Endodermal cell (in vitro differentiated cells): ENCODE data around the gene PCDHGB2. TPM values are rescaled to one million over a fixed set of nuclear protein-coding genes. Genes with fewer than 3 reads are reported as not detected.
"Not testable (repeated sequence)": the region's sequence is repeated elsewhere in the genome, so short reads cannot be mapped to it uniquely, and the experiment has no call there.

Experiments
- DNase-seq: peaks from one replicate; pipeline ENCODE4 v3.0.0-alpha.2; 2017
- H3K27ac ChIP-seq: 2 replicates; pipeline ENCODE4 v1.5.1; 2013; ENCODE audit warnings: mild to moderate bottlenecking, low read depth, low read length, moderate library complexity
- H3K27me3 ChIP-seq: 2 replicates; pipeline ENCODE4 v1.6.1; 2013; ENCODE audit warnings: mild to moderate bottlenecking, low read length, moderate library complexity; ENCODE audit not compliant: insufficient read depth, control insufficient read depth, poor library complexity, severe bottlenecking
- H3K36me3 ChIP-seq: 2 replicates; pipeline ENCODE4 v1.7.0; 2013; ENCODE audit warnings: mild to moderate bottlenecking, low read length, moderate library complexity; ENCODE audit not compliant: control insufficient read depth, insufficient read depth
- H3K4me1 ChIP-seq: one replicate; pipeline ENCODE4 v1.7.0; 2013; ENCODE audit warnings: low read length; ENCODE audit not compliant: control insufficient read depth, insufficient read depth
- H3K4me3 ChIP-seq: 2 replicates; pipeline ENCODE4 v1.5.1; 2013; ENCODE audit warnings: mild to moderate bottlenecking, low read length, moderate library complexity
- H3K9ac ChIP-seq: 2 replicates; pipeline ENCODE4 v1.6.1; 2013; ENCODE audit warnings: mild to moderate bottlenecking, low read length, moderate library complexity; ENCODE audit not compliant: poor library complexity, severe bottlenecking; ENCODE audit errors: extremely low read depth
- H3K9me3 ChIP-seq: 2 replicates; pipeline ENCODE4 v1.6.1; 2013; ENCODE audit warnings: mild to moderate bottlenecking, low read length, moderate library complexity; ENCODE audit not compliant: control insufficient read depth
- H3K27ac Mint-ChIP-seq: 2 replicates; pipeline ENCODE4 v1.8.0; 2020; ENCODE audit warnings: mixed read lengths
- H3K27me3 Mint-ChIP-seq: 2 replicates; pipeline ENCODE4 v1.8.0; 2021; ENCODE audit warnings: mild to moderate bottlenecking, mixed read lengths; ENCODE audit not compliant: insufficient read depth
- H3K36me3 Mint-ChIP-seq: 2 replicates; pipeline ENCODE4 v1.8.0; 2020; ENCODE audit warnings: low read depth, mixed read lengths
- H3K4me1 Mint-ChIP-seq: 2 replicates; pipeline ENCODE4 v1.8.0; 2020; ENCODE audit warnings: mixed read lengths
- H3K4me3 Mint-ChIP-seq: 2 replicates; pipeline ENCODE4 v1.8.0; 2020; ENCODE audit warnings: mild to moderate bottlenecking, moderate library complexity, mixed read lengths
- H3K9me3 Mint-ChIP-seq: 2 replicates; pipeline ENCODE4 v1.8.0; 2020; ENCODE audit warnings: mild to moderate bottlenecking, mixed read lengths
- WGBS, 2 experiments: methylation state at CpG; one replicate each; pipeline versions ENCODE4 v1.1.5 to v1.1.7; 2013; ENCODE audit warnings: missing lambda C conversion rate in 2 of 2, mixed read lengths in 1 of 2; ENCODE audit not compliant: insufficient coverage in 1 of 2, insufficient read length in 1 of 2; 5-methylcytosine and 5-hydroxymethylcytosine counted together
- total RNA-seq, 2 donors: library from RNA; stranded (reverse); fragmentation: NEBNext Ultra II Directional in 1 of 2; extraction: Animal tissue kit (Norgen Biotek cat#: 25700) in 1 of 2; gene quantifications; 2 replicates in 1 of 2; 3 replicates in 1 of 2; pipeline ENCODE4 v1.2.1, GENCODE V29; 2021
- TF ChIP-seq, protein P1 (sequence below): fragments of 200-600 bp; sonication (generic); conservative IDR thresholded peaks from 2 replicates; pipeline ENCODE4 v1.5.0; 2021; ENCODE audit warnings: antibody characterized with exemption, mild to moderate bottlenecking

Gene PCDHGB2
- total RNA-seq, 2 donors from 2014 or later = 1.6 to 5.2 TPM

DNA sequence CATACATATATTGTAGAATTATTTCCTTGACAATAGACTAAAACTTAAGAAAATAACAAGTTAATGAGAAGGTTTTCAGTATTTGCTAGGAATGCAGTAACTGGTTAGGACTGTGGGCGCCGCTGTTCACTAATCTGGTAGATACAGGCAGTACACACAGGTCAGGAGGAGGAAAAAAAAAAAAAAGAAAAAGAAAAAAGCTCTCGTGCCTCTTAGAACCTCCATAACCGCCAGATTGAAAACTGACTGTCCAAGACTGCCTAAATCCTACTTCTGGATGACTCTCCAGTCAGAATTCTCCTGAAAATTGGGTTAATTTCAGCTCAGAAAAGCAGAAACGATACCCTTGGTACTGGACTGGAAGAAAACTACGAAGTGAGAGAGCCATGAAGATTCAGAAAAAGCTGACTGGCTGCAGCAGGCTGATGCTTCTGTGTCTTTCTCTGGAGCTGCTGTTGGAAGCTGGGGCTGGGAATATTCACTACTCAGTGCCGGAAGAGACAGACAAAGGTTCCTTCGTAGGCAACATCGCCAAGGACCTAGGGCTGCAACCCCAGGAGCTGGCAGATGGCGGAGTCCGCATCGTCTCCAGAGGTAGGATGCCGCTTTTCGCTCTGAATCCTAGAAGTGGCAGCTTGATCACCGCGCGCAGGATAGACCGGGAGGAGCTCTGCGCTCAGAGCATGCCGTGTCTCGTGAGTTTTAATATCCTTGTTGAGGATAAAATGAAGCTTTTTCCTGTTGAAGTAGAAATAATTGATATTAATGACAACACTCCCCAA, 29.3 kb upstream of the PCDHGB2 start, which contains the start of gene PCDHGA1:
TSS of gene PCDHGA1 (plus strand) at position 216 of the 782 bp plus-strand sequence.
- H3K4me3 Mint-ChIP-seq = peak within 1 kb of the TSS; percentile 45
- DNase-seq = peak; percentile 69
- H3K9me3 Mint-ChIP-seq = peaks cover 42% of the 10 kb centered on the region
- 87 to 90% methylated on average over 19 to 21 of the region's 21 CpGs for WGBS, 2 experiments
- Histone ChIP-seq H3K36me3 (no peaks in the 10 kb centered on the region), H3K27ac (no peak within 1 kb of the TSS), H3K27me3 (no peaks in the 10 kb centered on the region), H3K4me3 (no peak within 1 kb of the TSS), H3K4me1 (no peaks in the 10 kb centered on the region), H3K9me3 (no peaks in the 10 kb centered on the region), H3K9ac (no peak within 1 kb of the TSS)
- H3K4me1 Mint-ChIP-seq = no peaks in the 10 kb centered on the region
- no peak within 1 kb of the TSS for H3K27ac Mint-ChIP-seq
- H3K36me3 Mint-ChIP-seq = peaks cover 14% of the 10 kb centered on the region
- TF ChIP-seq, protein P1, sequence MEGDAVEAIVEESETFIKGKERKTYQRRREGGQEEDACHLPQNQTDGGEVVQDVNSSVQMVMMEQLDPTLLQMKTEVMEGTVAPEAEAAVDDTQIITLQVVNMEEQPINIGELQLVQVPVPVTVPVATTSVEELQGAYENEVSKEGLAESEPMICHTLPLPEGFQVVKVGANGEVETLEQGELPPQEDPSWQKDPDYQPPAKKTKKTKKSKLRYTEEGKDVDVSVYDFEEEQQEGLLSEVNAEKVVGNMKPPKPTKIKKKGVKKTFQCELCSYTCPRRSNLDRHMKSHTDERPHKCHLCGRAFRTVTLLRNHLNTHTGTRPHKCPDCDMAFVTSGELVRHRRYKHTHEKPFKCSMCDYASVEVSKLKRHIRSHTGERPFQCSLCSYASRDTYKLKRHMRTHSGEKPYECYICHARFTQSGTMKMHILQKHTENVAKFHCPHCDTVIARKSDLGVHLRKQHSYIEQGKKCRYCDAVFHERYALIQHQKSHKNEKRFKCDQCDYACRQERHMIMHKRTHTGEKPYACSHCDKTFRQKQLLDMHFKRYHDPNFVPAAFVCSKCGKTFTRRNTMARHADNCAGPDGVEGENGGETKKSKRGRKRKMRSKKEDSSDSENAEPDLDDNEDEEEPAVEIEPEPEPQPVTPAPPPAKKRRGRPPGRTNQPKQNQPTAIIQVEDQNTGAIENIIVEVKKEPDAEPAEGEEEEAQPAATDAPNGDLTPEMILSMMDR = peak; percentile 75
- peaks cover 13% of the 10 kb centered on the region for H3K27me3 Mint-ChIP-seq

DNA sequence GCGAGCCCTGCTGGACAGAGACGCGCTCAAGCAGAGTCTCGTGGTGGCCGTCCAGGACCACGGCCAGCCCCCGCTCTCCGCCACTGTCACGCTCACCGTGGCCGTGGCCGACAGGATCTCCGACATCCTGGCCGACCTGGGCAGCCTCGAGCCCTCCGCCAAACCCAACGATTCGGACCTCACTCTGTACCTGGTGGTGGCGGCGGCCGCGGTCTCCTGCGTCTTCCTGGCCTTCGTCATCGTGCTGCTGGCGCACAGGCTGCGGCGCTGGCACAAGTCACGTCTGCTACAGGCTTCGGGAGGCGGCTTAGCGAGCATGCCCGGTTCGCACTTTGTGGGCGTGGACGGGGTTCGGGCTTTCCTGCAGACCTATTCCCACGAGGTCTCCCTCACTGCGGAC, 27.2 kb upstream of the PCDHGB2 start:
- H3K9ac ChIP-seq, H3K9me3 ChIP-seq, H3K27me3 ChIP-seq, H3K27ac Mint-ChIP-seq, H3K4me1 ChIP-seq, H3K4me3 ChIP-seq, H3K27ac ChIP-seq, H3K36me3 ChIP-seq, DNase-seq, H3K4me3 Mint-ChIP-seq, H3K4me1 Mint-ChIP-seq: not testable (repeated sequence)
- H3K27me3 Mint-ChIP-seq = peaks cover 13% of the 10 kb centered on the region
- peaks cover 31% of the 10 kb centered on the region for H3K9me3 Mint-ChIP-seq
- H3K36me3 Mint-ChIP-seq = peaks cover 13% of the 10 kb centered on the region
- WGBS, 2 experiments = 91 to 97% methylated on average over 18 to 39 of the region's 39 CpGs

DNA sequence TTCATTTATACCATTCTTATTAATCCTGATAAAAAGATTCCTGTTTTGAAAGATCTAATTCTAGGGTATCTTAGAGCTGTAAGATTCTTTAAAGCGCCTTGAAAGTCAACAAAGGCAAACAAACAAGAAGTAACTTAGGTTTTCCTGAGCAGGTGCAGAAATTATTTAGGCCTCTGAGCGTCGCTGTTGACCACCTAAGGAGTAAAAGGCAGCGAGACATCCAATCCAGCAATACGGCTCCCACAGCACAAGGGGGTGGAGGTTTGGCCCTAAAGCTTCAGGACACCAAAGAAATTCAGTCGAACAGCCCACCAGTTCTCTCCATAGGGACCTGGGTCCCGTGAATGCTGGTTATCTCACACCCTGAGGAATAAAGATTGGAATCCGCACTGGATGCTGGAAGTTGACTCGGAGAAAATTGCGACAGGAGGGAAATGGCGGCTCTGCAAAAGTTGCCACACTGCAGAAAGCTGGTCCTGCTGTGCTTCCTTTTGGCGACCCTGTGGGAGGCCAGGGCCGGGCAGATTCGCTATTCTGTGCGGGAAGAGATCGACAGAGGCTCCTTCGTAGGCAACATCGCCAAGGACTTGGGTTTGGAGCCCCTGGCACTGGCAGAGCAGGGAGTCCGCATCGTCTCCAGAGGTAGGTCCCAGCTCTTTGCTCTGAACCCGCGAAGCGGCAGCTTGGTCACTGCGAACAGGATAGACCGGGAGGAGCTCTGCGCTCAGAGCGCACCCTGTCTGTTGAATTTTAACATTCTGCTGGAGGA, 21.1 kb upstream of the PCDHGB2 start, which contains the start of gene PCDHGA2:
TSS of gene PCDHGA2 (plus strand) at position 223 of the 769 bp plus-strand sequence.
- Mint-ChIP-seq H3K36me3 (peaks cover 8% of the 10 kb centered on the region), H3K4me1 (no peaks in the 10 kb centered on the region), H3K9me3 (peaks cover 47% of the 10 kb centered on the region), H3K4me3 (peak within 1 kb of the TSS; percentile 46), H3K27ac (peak within 1 kb of the TSS; percentile 55), H3K27me3 (peaks cover 19% of the 10 kb centered on the region)
- TF ChIP-seq, protein P1 = peak; percentile 78
- 78 to 88% methylated on average over 19 to 27 of the region's 27 CpGs for WGBS, 2 experiments
- Histone ChIP-seq H3K4me1 (no peaks in the 10 kb centered on the region), H3K36me3 (no peaks in the 10 kb centered on the region), H3K27me3 (no peaks in the 10 kb centered on the region), H3K27ac (no peak within 1 kb of the TSS), H3K9ac (no peak within 1 kb of the TSS), H3K4me3 (no peak within 1 kb of the TSS), H3K9me3 (peaks cover under 1% of the 10 kb centered on the region)
- peak; percentile 75 for DNase-seq

DNA sequence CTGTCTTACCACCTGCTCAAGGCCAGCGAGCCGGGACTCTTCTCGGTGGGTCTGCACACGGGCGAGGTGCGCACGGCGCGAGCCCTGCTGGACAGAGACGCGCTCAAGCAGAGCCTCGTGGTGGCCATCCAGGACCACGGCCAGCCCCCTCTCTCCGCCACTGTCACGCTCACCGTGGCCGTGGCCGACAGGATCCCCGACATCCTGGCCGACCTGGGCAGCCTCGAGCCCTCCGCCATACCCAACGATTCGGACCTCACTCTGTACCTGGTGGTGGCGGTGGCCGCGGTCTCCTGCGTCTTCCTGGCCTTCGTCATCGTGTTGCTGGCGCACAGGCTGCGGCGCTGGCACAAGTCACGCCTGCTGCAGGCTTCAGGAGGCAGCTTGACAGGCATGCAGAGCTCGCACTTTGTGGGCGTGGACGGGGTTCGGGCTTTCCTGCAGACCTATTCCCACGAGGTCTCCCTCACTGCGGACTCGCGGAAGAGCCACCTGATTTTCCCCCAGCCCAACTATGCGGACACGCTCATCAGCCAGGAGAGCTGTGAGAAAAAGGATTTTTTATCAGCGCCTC, 18.9 kb upstream of the PCDHGB2 start:
- H3K27me3 Mint-ChIP-seq = peaks cover 22% of the 10 kb centered on the region
- H3K9me3 ChIP-seq = peaks cover 19% of the 10 kb centered on the region
- not testable (repeated sequence) for H3K27ac ChIP-seq, H3K27me3 ChIP-seq, DNase-seq, H3K4me3 ChIP-seq, H3K4me3 Mint-ChIP-seq, H3K27ac Mint-ChIP-seq, H3K4me1 Mint-ChIP-seq, H3K9ac ChIP-seq, H3K36me3 ChIP-seq, H3K4me1 ChIP-seq
- peaks cover 64% of the 10 kb centered on the region for H3K9me3 Mint-ChIP-seq
- WGBS, 2 experiments = 94 to 97% methylated on average over 20 to 43 of the region's 45 CpGs
- H3K36me3 Mint-ChIP-seq = peaks cover 14% of the 10 kb centered on the region
